ENCODE results near the gene SLC36A4. TPM values are rescaled to one million over a fixed set of nuclear protein-coding genes. Genes with fewer than 3 reads are reported as not detected.

Gene SLC36A4
- total and polyA plus RNA-seq, 2 of the 13 experiments (the other 11 are each of a cell fraction or from before 2014, with no cell fraction given), result 7.3 to 9.5 TPM

- TF ChIP-seq HBP1 (CRISPR knock-in tag; IDR thresholded peaks at IDR 0.05; ENCODE audit: low read depth), result no peak
- TF ChIP-seq ZNF501 (CRISPR knock-in tag; IDR thresholded peaks at IDR 0.05), result peak; percentile 58; the same call in 1 of the 2 replicates
- no peak for TF ChIP-seq RBM22 (optimal IDR thresholded peaks at IDR 0.05; ENCODE audit: low read length)
- TF ChIP-seq ZNF431 (CRISPR knock-in tag; IDR thresholded peaks at IDR 0.05; ENCODE audit: borderline replicate concordance, low read depth), result no peak; the same call in 1 of the 2 replicates
- TF ChIP-seq ZNF766 (CRISPR knock-in tag; IDR thresholded peaks at IDR 0.05; ENCODE audit: borderline replicate concordance), result peak; percentile 79; the same call in 1 of the 2 replicates
- TF ChIP-seq ZNF20 (CRISPR knock-in tag; IDR thresholded peaks at IDR 0.05), result no peak
- no peak for TF ChIP-seq ZNF260 (CRISPR knock-in tag; IDR thresholded peaks at IDR 0.05; ENCODE audit: borderline replicate concordance, low read depth)
- TF ChIP-seq PAX8 (CRISPR knock-in tag; IDR thresholded peaks at IDR 0.05; ENCODE audit: borderline replicate concordance), result no peak
- TF ChIP-seq SIX4 (CRISPR knock-in tag; IDR thresholded peaks at IDR 0.05), result peak; percentile 70
- no peak for TF ChIP-seq GABPA (IDR thresholded peaks at IDR 0.05; ENCODE audit: low read depth, low read length)
- no peak for TF ChIP-seq GABPA (CRISPR knock-in tag; IDR thresholded peaks at IDR 0.05; ENCODE audit: low read depth)
- TF ChIP-seq TGIF2 (CRISPR knock-in tag; IDR thresholded peaks at IDR 0.05), result peak; percentile 82
- 0 out of 2 replicates have a peak, but pooled peaks have one; percentile 31 for TF ChIP-seq FLYWCH1 (CRISPR knock-in tag; IDR thresholded peaks at IDR 0.05)
- peak; percentile 60; the same call in 1 of the 2 replicates for TF ChIP-seq ZNF232 (CRISPR knock-in tag; IDR thresholded peaks at IDR 0.05; ENCODE audit: borderline replicate concordance)
- peak; percentile 31; the same call in 1 of the 2 replicates for TF ChIP-seq FOXO1 (CRISPR knock-in tag; IDR thresholded peaks at IDR 0.05)
- peak; percentile 95 for TF ChIP-seq NRL (CRISPR knock-in tag; IDR thresholded peaks at IDR 0.05; ENCODE audit: borderline replicate concordance)
- peak; percentile 89 for TF ChIP-seq MXD3 (CRISPR knock-in tag; IDR thresholded peaks at IDR 0.05)
- no peak for TF ChIP-seq ZNF678 (CRISPR knock-in tag; IDR thresholded peaks at IDR 0.05)
- no peak for TF ChIP-seq ZNF17 (CRISPR knock-in tag; IDR thresholded peaks at IDR 0.05)
- no peak for TF ChIP-seq MAFK (conservative IDR thresholded peaks at IDR 0.05 in 1 of 2, IDR thresholded peaks at IDR 0.05 in 1 of 2; ENCODE audit: low read length in 2 of 2)
- no peak; the same call in 1 of the 2 replicates for TF ChIP-seq IKZF5 (CRISPR knock-in tag; IDR thresholded peaks at IDR 0.05)
- TF ChIP-seq HNF1B (CRISPR knock-in tag; IDR thresholded peaks at IDR 0.05), result peak; percentile 51; the same call in 1 of the 2 replicates
- TF ChIP-seq ZNF251 (CRISPR knock-in tag; IDR thresholded peaks at IDR 0.05), result no peak
- no peak; the same call in 2 of the 3 replicates for TF ChIP-seq MXI1 (IDR thresholded peaks at IDR 0.05; ENCODE audit: borderline replicate concordance, low read depth, low read length)
- TF ChIP-seq ZNF777 (CRISPR knock-in tag; IDR thresholded peaks at IDR 0.05), result peak; percentile 81
These were observed at the start of gene SLC36A4 (continued) for GRCh38 chr11:93197380-93198214.

Data from HepG2 (cell line).